ENCODE measurements around the gene TAS2R41.

TAS2R41 gene

GRCh38 chr7:143492799-143493739, 15.4 kb downstream of the TAS2R41 start:
- H3K9me3 Mint-ChIP-seq = no peaks in the 10 kb centered on the region
- no peak overlapping the region for H3K27ac Mint-ChIP-seq
- no peaks in the 10 kb centered on the region for H3K36me3 Mint-ChIP-seq (ENCODE audit: low read depth)
- no peak for DNase-seq (ENCODE audit: low spot score)
- no peak overlapping the region for H3K4me3 Mint-ChIP-seq
- no peaks in the 10 kb centered on the region for H3K27me3 Mint-ChIP-seq (ENCODE audit: low read depth)
- peaks cover 15% of the 10 kb centered on the region for H3K4me1 Mint-ChIP-seq (ENCODE audit: low read depth)

- no peak overlapping the region for H3K27ac Mint-ChIP-seq
- no peak for DNase-seq (ENCODE audit: low spot score)
- peaks cover 15% of the 10 kb centered on the region for H3K4me1 Mint-ChIP-seq (ENCODE audit: low read depth)
- H3K36me3 Mint-ChIP-seq (ENCODE audit: low read depth) = no peaks in the 10 kb centered on the region
- H3K4me3 Mint-ChIP-seq = no peak overlapping the region
- no peaks in the 10 kb centered on the region for H3K9me3 Mint-ChIP-seq
- no peaks in the 10 kb centered on the region for H3K27me3 Mint-ChIP-seq (ENCODE audit: low read depth)
These were observed 16.1 kb downstream of the TAS2R41 start for GRCh38 chr7:143493751-143494150.

GRCh38 chr7:143494622-143495021, 16.9 kb downstream of the TAS2R41 start:
- Mint-ChIP-seq H3K27ac (no peak overlapping the region), H3K27me3 (ENCODE audit: low read depth) (no peaks in the 10 kb centered on the region), H3K9me3 (no peaks in the 10 kb centered on the region), H3K4me3 (no peak overlapping the region), H3K4me1 (ENCODE audit: low read depth) (peaks cover 15% of the 10 kb centered on the region), H3K36me3 (ENCODE audit: low read depth) (no peaks in the 10 kb centered on the region)
- DNase-seq (ENCODE audit: low spot score) = no peak

- H3K27ac Mint-ChIP-seq = no peak overlapping the region
- DNase-seq (ENCODE audit: low spot score) = no peak
- H3K4me3 Mint-ChIP-seq = no peak overlapping the region
- H3K36me3 Mint-ChIP-seq (ENCODE audit: low read depth) = no peaks in the 10 kb centered on the region
- no peaks in the 10 kb centered on the region for H3K9me3 Mint-ChIP-seq
- H3K27me3 Mint-ChIP-seq (ENCODE audit: low read depth) = no peaks in the 10 kb centered on the region
- H3K4me1 Mint-ChIP-seq (ENCODE audit: low read depth) = peaks cover 15% of the 10 kb centered on the region
These were observed 18.2 kb downstream of the TAS2R41 start for GRCh38 chr7:143495851-143496250.

GRCh38 chr7:143496263-143496662, 18.6 kb downstream of the TAS2R41 start:
- Mint-ChIP-seq H3K36me3 (ENCODE audit: low read depth) (no peaks in the 10 kb centered on the region), H3K27ac (no peak overlapping the region), H3K9me3 (no peaks in the 10 kb centered on the region), H3K27me3 (ENCODE audit: low read depth) (no peaks in the 10 kb centered on the region), H3K4me3 (no peak overlapping the region), H3K4me1 (ENCODE audit: low read depth) (peaks cover 15% of the 10 kb centered on the region)
- no peak for DNase-seq (ENCODE audit: low spot score)

GRCh38 chr7:143497008-143497795, 19.5 kb downstream of the TAS2R41 start:
- Mint-ChIP-seq H3K4me1 (ENCODE audit: low read depth) (peaks cover 10% of the 10 kb centered on the region), H3K27ac (no peak overlapping the region), H3K36me3 (ENCODE audit: low read depth) (no peaks in the 10 kb centered on the region), H3K4me3 (no peak overlapping the region), H3K27me3 (ENCODE audit: low read depth) (no peaks in the 10 kb centered on the region), H3K9me3 (no peaks in the 10 kb centered on the region)
- DNase-seq (ENCODE audit: low spot score) = no peak

- no peaks in the 10 kb centered on the region for H3K36me3 Mint-ChIP-seq (ENCODE audit: low read depth)
- DNase-seq (ENCODE audit: low spot score) = no peak
- H3K4me1 Mint-ChIP-seq (ENCODE audit: low read depth) = peaks cover 2% of the 10 kb centered on the region
- no peaks in the 10 kb centered on the region for H3K27me3 Mint-ChIP-seq (ENCODE audit: low read depth)
- H3K9me3 Mint-ChIP-seq = no peaks in the 10 kb centered on the region
- H3K27ac Mint-ChIP-seq = no peak overlapping the region
- H3K4me3 Mint-ChIP-seq = no peak overlapping the region
These were observed 21.6 kb downstream of the TAS2R41 start for GRCh38 chr7:143499246-143499645.

GRCh38 chr7:143499743-143500348, 22.2 kb downstream of the TAS2R41 start:
- no peak overlapping the region for H3K4me3 Mint-ChIP-seq
- peaks cover 2% of the 10 kb centered on the region for H3K4me1 Mint-ChIP-seq (ENCODE audit: low read depth)
- H3K27ac Mint-ChIP-seq = no peak overlapping the region
- no peak for DNase-seq (ENCODE audit: low spot score)
- no peaks in the 10 kb centered on the region for H3K36me3 Mint-ChIP-seq (ENCODE audit: low read depth)
- no peaks in the 10 kb centered on the region for H3K9me3 Mint-ChIP-seq
- no peaks in the 10 kb centered on the region for H3K27me3 Mint-ChIP-seq (ENCODE audit: low read depth)

- H3K36me3 Mint-ChIP-seq (ENCODE audit: low read depth) = no peaks in the 10 kb centered on the region
- no peak for DNase-seq (ENCODE audit: low spot score)
- no peaks in the 10 kb centered on the region for H3K4me1 Mint-ChIP-seq (ENCODE audit: low read depth)
- H3K4me3 Mint-ChIP-seq = no peak overlapping the region
- no peaks in the 10 kb centered on the region for H3K27me3 Mint-ChIP-seq (ENCODE audit: low read depth)
- H3K27ac Mint-ChIP-seq = no peak overlapping the region
- H3K9me3 Mint-ChIP-seq = no peaks in the 10 kb centered on the region
These were observed 25.6 kb downstream of the TAS2R41 start for GRCh38 chr7:143503261-143503660.

- DNase-seq (ENCODE audit: low spot score) = no peak
- Mint-ChIP-seq H3K4me1 (ENCODE audit: low read depth) (no peaks in the 10 kb centered on the region), H3K9me3 (no peaks in the 10 kb centered on the region), H3K27ac (no peak overlapping the region), H3K36me3 (ENCODE audit: low read depth) (no peaks in the 10 kb centered on the region), H3K27me3 (ENCODE audit: low read depth) (no peaks in the 10 kb centered on the region), H3K4me3 (no peak overlapping the region)
These were observed 26.7 kb downstream of the TAS2R41 start for GRCh38 chr7:143504215-143504936.

GRCh38 chr7:143504937-143505297, 27.2 kb downstream of the TAS2R41 start:
- Mint-ChIP-seq H3K9me3 (no peaks in the 10 kb centered on the region), H3K4me1 (ENCODE audit: low read depth) (no peaks in the 10 kb centered on the region), H3K36me3 (ENCODE audit: low read depth) (no peaks in the 10 kb centered on the region), H3K27ac (no peak overlapping the region), H3K4me3 (no peak overlapping the region), H3K27me3 (ENCODE audit: low read depth) (no peaks in the 10 kb centered on the region)
- DNase-seq (ENCODE audit: low spot score) = no peak

- no peaks in the 10 kb centered on the region for H3K4me1 Mint-ChIP-seq (ENCODE audit: low read depth)
- H3K9me3 Mint-ChIP-seq = no peaks in the 10 kb centered on the region
- no peak overlapping the region for H3K4me3 Mint-ChIP-seq
- no peak for DNase-seq (ENCODE audit: low spot score)
- no peaks in the 10 kb centered on the region for H3K36me3 Mint-ChIP-seq (ENCODE audit: low read depth)
- no peaks in the 10 kb centered on the region for H3K27me3 Mint-ChIP-seq (ENCODE audit: low read depth)
- H3K27ac Mint-ChIP-seq = no peak overlapping the region
These were observed 28.2 kb downstream of the TAS2R41 start for GRCh38 chr7:143505838-143506237.

- Mint-ChIP-seq H3K9me3 (no peaks in the 10 kb centered on the region), H3K27ac (no peak overlapping the region), H3K36me3 (ENCODE audit: low read depth) (no peaks in the 10 kb centered on the region), H3K4me3 (no peak overlapping the region), H3K27me3 (ENCODE audit: low read depth) (no peaks in the 10 kb centered on the region), H3K4me1 (ENCODE audit: low read depth) (no peaks in the 10 kb centered on the region)
- DNase-seq (ENCODE audit: low spot score) = no peak
These were observed 29.4 kb downstream of the TAS2R41 start for GRCh38 chr7:143507094-143507518.
